AG04449 (cell line): ENCODE data around the gene CDK4.

Source experiments
- CTCF ChIA-PET: fragments of 350-600 bp; formaldehyde crosslinking; extraction: SDS; loops from one replicate; lab custom pipeline; 2021; ENCODE audit warnings: antibody characterized with exemption; lab: Yijun Ruan, JAX
- POLR2A ChIA-PET: fragments of 400-600, 350-600 bp; formaldehyde crosslinking; extraction: SDS; loops from one replicate; lab custom pipeline; 2020; ENCODE audit warnings: antibody characterized with exemption, inconsistent platforms; lab: Yijun Ruan, JAX
- DNase-seq: peaks from one replicate; pipeline ENCODE4 v3.0.0-alpha.2; 2010; ENCODE audit warnings: low read depth, low spot score
- H3K4me3 ChIP-seq: 2 replicates; pipeline ENCODE4 v1.5.1; 2011; ENCODE audit warnings: low read depth, mild to moderate bottlenecking, control low read depth, low read length
- CTCF ChIP-seq: IDR thresholded peaks from one replicate; pipeline ENCODE4 v1.5.1; 2011; ENCODE audit warnings: mild to moderate bottlenecking, moderate library complexity, low read length, control low read depth, inconsistent platforms; ENCODE audit not compliant: insufficient read depth; ENCODE audit errors: missing control alignments

Gene CDK4

GRCh38 chr12:57765698-57766463 is 13.8 kb upstream of the CDK4 start:
- ChIA-PET POLR2A (interaction anchor here (0.7 kb wide), 1 partner anchor 137 kb away, joined by 3 read pairs; no protein-coding TSS in a partner anchor), CTCF (interaction anchor here (0.9 to 5.4 kb wide), 5 partner anchors 10 to 183 kb away, joined by 3 to 44 read pairs (median 4); partner anchors contain the start of gene TSFM)
- peak overlapping the region; percentile 40 for H3K4me3 ChIP-seq
- TF ChIP-seq CTCF: no peak
- DNase-seq: no peak

GRCh38 chr12:57765003-57765697 is 13.0 kb upstream of the CDK4 start:
- no peak for DNase-seq
- POLR2A ChIA-PET: no interaction called here
- peak overlapping the region; percentile 46 for H3K4me3 ChIP-seq
- CTCF ChIA-PET: interaction anchor here (0.6 to 5.4 kb wide), 11 partner anchors 9 to 141 kb away, joined by 3 to 44 read pairs (median 3); no protein-coding TSS in a partner anchor
- peak; percentile 57 for TF ChIP-seq CTCF

- ChIA-PET POLR2A (no interaction called here), CTCF (interaction anchor here (0.6 to 5.4 kb wide), 10 partner anchors 8 to 142 kb away, joined by 3 to 44 read pairs (median 3); no protein-coding TSS in a partner anchor)
- no peak for DNase-seq
- H3K4me3 ChIP-seq: peak overlapping the region; percentile 46
- TF ChIP-seq CTCF: no peak
Observed at GRCh38 chr12:57764662-57765002, 12.5 kb upstream of the CDK4 start.

- TF ChIP-seq CTCF: no peak
- no peak overlapping the region for H3K4me3 ChIP-seq
- ChIA-PET POLR2A (no interaction called here), CTCF (interaction anchor here (0.9 to 5.4 kb wide), 11 partner anchors 8 to 180 kb away, joined by 3 to 44 read pairs (median 3); no protein-coding TSS in a partner anchor)
- DNase-seq: no peak
Observed at GRCh38 chr12:57763881-57764661, 12.0 kb upstream of the CDK4 start.

GRCh38 chr12:57762463-57762862 is 10.4 kb upstream of the CDK4 start:
- no peak for TF ChIP-seq CTCF
- POLR2A ChIA-PET: no interaction called here
- no peak overlapping the region for H3K4me3 ChIP-seq
- DNase-seq: no peak
- CTCF ChIA-PET: interaction anchor here (2.2 kb wide), 1 partner anchor 178 kb away, joined by 6 read pairs; no protein-coding TSS in a partner anchor
